Skin epidermis (tissue), 12 donors: ENCODE measurements around the gene PYDC1.
"Not testable (repeated sequence)": the region's sequence is repeated elsewhere in the genome, so short reads cannot be mapped to it uniquely, and the experiment has no call there.

Source experiments
- H3K27ac ChIP-seq, 21 experiments: fragments of 200-600 bp; sonication (generic) in 11 of 21; one replicate each; pipeline ENCODE4 v1.5.0; 2020; ENCODE audit warnings: mild to moderate bottlenecking in 3 of 21, inconsistent platforms in 2 of 21, moderate library complexity in 2 of 21
- H3K4me3 ChIP-seq, 7 experiments: fragments of 200-600 bp; sonication (generic) in 2 of 7; one replicate each; pipeline ENCODE4 v1.5.0; 2020; ENCODE audit warnings: inconsistent platforms in 2 of 7, mild to moderate bottlenecking in 2 of 7, moderate library complexity in 1 of 7

The PYDC1 gene

GRCh38 chr16:31184888-31185287 is 32.0 kb downstream of the PYDC1 start:
- H3K27ac ChIP-seq: no peak overlapping the region
- no peak overlapping the region for H3K4me3 ChIP-seq

GRCh38 chr16:31183432-31184428 is 33.2 kb downstream of the PYDC1 start:
- Histone ChIP-seq H3K27ac (no peak overlapping the region), H3K4me3 (no peak overlapping the region)

GRCh38 chr16:31182391-31182790 is 34.5 kb downstream of the PYDC1 start:
- Histone ChIP-seq H3K4me3 (peak overlapping the region; percentile 73 to 100 (median 94)), H3K27ac (peak overlapping the region in 7 of 21 experiments; percentile 8 to 96 (median 17))

DNA sequence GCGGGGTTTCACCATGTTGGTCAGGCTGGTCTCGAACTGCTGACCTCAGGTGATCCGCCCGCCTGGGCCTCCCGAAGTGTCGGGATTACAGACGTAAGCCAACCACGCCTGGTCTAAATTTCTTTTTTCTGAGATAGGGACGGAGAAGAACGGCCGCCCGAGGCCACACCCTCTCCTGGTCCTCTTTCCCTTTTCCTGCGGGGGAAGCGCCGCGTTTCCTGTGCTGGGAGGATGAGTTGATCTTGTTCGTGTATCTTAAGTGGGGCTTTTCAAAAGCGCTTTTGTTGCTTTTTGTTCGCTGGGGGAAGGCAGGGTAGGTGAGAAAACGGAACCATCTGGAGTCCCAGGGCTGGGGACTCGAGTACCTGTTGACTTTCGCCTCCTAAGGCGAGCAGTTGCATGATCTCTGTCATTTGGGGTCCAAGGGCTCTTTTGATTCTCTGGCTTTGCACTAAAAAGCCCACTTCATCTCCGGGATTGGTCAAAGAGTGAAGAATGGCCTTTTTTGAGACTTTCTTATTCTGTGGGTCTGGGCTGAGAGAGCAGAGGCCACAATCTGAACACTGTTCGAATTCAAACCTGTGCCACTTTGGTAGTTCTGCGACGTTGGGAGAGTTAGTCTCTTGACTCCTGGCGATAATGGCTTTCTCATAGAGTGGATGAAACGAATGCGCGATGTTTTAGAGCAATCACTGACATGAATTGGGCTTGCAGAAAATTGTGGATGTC is 35.7 kb downstream of the PYDC1 start:
- peak overlapping the region in 20 of 21 experiments; percentile 87 to 99 (median 96) for H3K27ac ChIP-seq
- peak overlapping the region; percentile 73 to 100 (median 94) for H3K4me3 ChIP-seq

DNA sequence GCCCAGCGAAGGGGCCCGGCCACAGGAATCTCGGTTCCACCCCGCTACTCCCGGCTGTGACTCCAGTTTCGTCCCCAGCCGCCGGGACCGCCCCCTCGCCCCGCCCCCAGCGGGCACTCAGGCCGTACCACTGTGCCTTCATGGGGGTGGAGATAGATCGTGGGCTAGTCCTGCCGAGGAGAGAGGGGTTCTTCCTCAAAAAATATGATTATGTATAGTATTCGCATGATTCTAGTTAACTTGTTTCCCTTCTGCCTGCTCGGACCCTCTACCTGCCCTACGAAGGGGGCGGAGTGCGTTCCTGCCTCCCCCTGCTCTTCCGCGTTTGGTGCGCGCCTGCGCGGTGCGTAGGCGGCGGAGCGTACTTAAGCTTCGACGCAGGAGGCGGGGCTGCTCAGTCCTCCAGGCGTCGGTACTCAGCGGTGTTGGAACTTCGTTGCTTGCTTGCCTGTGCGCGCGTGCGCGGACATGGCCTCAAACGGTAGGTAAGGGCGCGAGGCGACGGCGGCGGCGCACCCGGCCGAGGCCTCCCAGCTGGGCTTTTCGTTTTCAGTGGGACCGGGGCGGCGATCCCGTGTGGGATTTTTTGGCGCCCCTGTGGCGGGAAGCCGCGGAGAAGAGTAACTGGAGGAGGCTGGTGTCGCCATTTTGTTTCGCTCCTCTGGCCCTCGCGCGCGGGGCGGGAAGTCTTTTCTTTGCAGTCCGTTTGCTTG is 37.0 kb downstream of the PYDC1 start, which contains the start of gene FUS:
TSS of gene FUS (plus strand) at position 393 of the 713 bp plus-strand sequence. CDS start at position 469, 76 bp downstream.
- H3K27ac ChIP-seq: peak within 1 kb of the TSS; percentile 71 to 99 (median 96)

GRCh38 chr16:31179219-31179746 is 37.7 kb downstream of the PYDC1 start:
- H3K27ac ChIP-seq: peak overlapping the region; percentile 71 to 99 (median 96)
- H3K4me3 ChIP-seq: peak overlapping the region; percentile 73 to 100 (median 94)

More for the DNA sequence above, 37.0 kb downstream of the PYDC1 start, which contains the start of gene FUS:
- H3K4me3 ChIP-seq: peak within 1 kb of the TSS; percentile 73 to 100 (median 94)

GRCh38 chr16:31177136-31177535 is 39.8 kb downstream of the PYDC1 start:
- peak overlapping the region in 4 of 21 experiments; percentile 8 to 62 (median 34) for H3K27ac ChIP-seq
- no peak overlapping the region for H3K4me3 ChIP-seq

DNA sequence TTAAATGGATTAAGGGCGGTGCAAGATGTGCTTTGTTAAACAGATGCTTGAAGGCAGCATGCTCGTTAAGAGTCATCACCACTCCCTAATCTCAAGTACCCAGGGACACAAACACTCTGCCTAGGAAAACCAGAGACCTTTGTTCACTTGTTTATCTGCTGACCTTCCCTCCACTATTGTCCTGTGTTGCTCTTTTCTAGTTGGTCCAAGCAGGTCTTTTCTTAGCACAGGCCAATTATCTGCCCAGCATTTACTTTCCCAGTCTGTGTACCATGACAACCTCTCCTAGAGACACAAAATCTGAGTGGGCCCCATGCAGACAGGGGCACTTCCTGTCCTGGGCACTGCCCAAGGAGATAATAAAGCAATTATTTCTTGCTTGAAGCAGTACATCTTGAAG is 46.9 kb downstream of the PYDC1 start:
- H3K27ac ChIP-seq: not testable (repeated sequence)

DNA sequence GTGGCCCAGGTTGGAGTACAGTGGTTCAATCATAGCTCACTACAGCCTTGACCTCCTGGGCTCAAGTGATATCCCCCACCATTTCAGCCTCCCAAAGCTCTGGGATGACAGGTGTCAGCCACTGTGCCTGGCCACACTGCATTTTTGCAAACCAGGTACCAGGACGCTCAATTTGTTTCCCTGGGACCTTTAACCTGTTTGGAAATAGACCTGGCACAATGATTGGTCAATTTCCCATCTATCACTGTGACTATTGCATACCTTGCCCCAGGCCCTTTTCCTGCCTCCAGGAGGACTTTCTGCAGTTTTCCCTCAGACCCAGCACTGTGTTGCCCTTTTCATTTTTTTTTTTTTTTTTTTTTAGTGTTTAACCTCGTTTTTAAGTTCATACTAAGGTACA is 48.1 kb downstream of the PYDC1 start:
- no peak overlapping the region for H3K27ac ChIP-seq
- H3K4me3 ChIP-seq: no peak overlapping the region

More for the DNA sequence above, 46.9 kb downstream of the PYDC1 start:
- H3K4me3 ChIP-seq: not testable (repeated sequence)

GRCh38 chr16:31167315-31167714 is 49.6 kb downstream of the PYDC1 start:
- no peak overlapping the region for H3K27ac ChIP-seq
- no peak overlapping the region for H3K4me3 ChIP-seq
